GM23338 (cell line): ENCODE measurements around the gene CAND1. TPM values are rescaled to one million over a fixed set of nuclear protein-coding genes. Genes with fewer than 3 reads are reported as not detected.

Experiments
- ATAC-seq: fragments of 200-7000 bp; cut with Tn5 transposase; 3 replicates; pipeline ENCODE4 v1.9.1; 2020
- DNase-seq: peaks from one replicate; pipeline ENCODE4 v3.0.0-alpha.2; 2015; ENCODE audit warnings: low spot score
- H2AFZ ChIP-seq: fragments of 200-600 bp; sonication (generic); 2 replicates; pipeline ENCODE4 v1.8.0; 2016; ENCODE audit warnings: antibody characterized with exemption, mild to moderate bottlenecking, moderate library complexity
- H3F3A ChIP-seq: fragments of 200-600 bp; sonication (generic); replicated peaks from 2 replicates; pipeline ENCODE4 v1.8.0; 2017; ENCODE audit warnings: antibody characterized with exemption, mixed run types, low read depth
- H3K27ac ChIP-seq: fragments of 200-600 bp; sonication (generic); 2 replicates; pipeline ENCODE4 v1.6.1; 2016; ENCODE audit warnings: low read depth
- H3K27me3 ChIP-seq: fragments of 200-600 bp; sonication (generic); 2 replicates; pipeline ENCODE4 v1.8.0; 2016; ENCODE audit warnings: mild to moderate bottlenecking, mixed run types, moderate library complexity; ENCODE audit not compliant: insufficient read depth
- H3K36me3 ChIP-seq: fragments of 200-600 bp; sonication (generic); 2 replicates; pipeline ENCODE4 v1.8.0; 2016; ENCODE audit warnings: mild to moderate bottlenecking; ENCODE audit not compliant: insufficient read depth
- H3K4me1 ChIP-seq: fragments of 200-600 bp; sonication (generic); 2 replicates; pipeline ENCODE4 v1.8.0; 2016; ENCODE audit warnings: mild to moderate bottlenecking, moderate library complexity; ENCODE audit not compliant: insufficient read depth
- H3K4me2 ChIP-seq: fragments of 200-600 bp; sonication (generic); 2 replicates; pipeline ENCODE4 v1.7.1; 2017; ENCODE audit warnings: mixed run types
- H3K4me3 ChIP-seq: fragments of 200-600 bp; sonication (generic); 2 replicates; pipeline ENCODE4 v1.6.1; 2016; ENCODE audit warnings: mixed run types
- H3K79me2 ChIP-seq: fragments of 200-600 bp; sonication (generic); replicated peaks from 2 replicates; pipeline ENCODE4 v1.8.0; 2017; ENCODE audit warnings: mild to moderate bottlenecking; ENCODE audit not compliant: insufficient read depth
- H3K9me2 ChIP-seq: fragments of 200-600 bp; sonication (generic); 2 replicates; pipeline ENCODE4 v1.8.0; 2017; ENCODE audit not compliant: insufficient read depth
- H4K20me1 ChIP-seq: fragments of 200-600 bp; sonication (generic); replicated peaks from 2 replicates; pipeline ENCODE4 v1.8.0; 2017; ENCODE audit warnings: mild to moderate bottlenecking; ENCODE audit not compliant: insufficient read depth
- H3K27ac Mint-ChIP-seq: 2 replicates; pipeline ENCODE4 v1.8.0; 2020; ENCODE audit warnings: inconsistent platforms, mild to moderate bottlenecking, moderate library complexity, mixed read lengths
- H3K27me3 Mint-ChIP-seq: 3 replicates; pipeline ENCODE4 v1.8.0; 2022; ENCODE audit warnings: low read depth, mild to moderate bottlenecking, moderate library complexity, mixed read lengths, inconsistent platforms; ENCODE audit not compliant: insufficient read depth, poor library complexity
- H3K36me3 Mint-ChIP-seq: 3 replicates; pipeline ENCODE4 v1.8.0; 2021; ENCODE audit warnings: low read depth, mild to moderate bottlenecking, inconsistent platforms, moderate library complexity, mixed read lengths
- H3K4me1 Mint-ChIP-seq: 3 replicates; pipeline ENCODE4 v1.8.0; 2020; ENCODE audit warnings: mild to moderate bottlenecking, inconsistent platforms, mixed read lengths
- H3K4me3 Mint-ChIP-seq: 3 replicates; pipeline ENCODE4 v1.8.0; 2021; ENCODE audit warnings: moderate library complexity, mild to moderate bottlenecking, inconsistent platforms, mixed read lengths
- H3K9me3 Mint-ChIP-seq: 3 replicates; pipeline ENCODE4 v1.8.0; 2020; ENCODE audit warnings: moderate library complexity, mild to moderate bottlenecking, inconsistent platforms, mixed read lengths
- CREB1 ChIP-seq: fragments of 250-450 bp; sonication (Bioruptor Pico); IDR thresholded peaks from 2 replicates; pipeline ENCODE4 v1.5.0; 2020; ENCODE audit warnings: low read depth, mild to moderate bottlenecking, moderate library complexity
- CTCF ChIP-seq, 2 experiments: fragments of 200-600 bp in 1 of 2; sonication (generic) in 1 of 2; conservative IDR thresholded peaks; 2 replicates each; pipeline versions ENCODE4 v1.5.1 to v1.6.1; 2016 to 2017; ENCODE audit warnings: antibody characterized with exemption in 2 of 2, low read depth in 2 of 2, mild to moderate bottlenecking in 2 of 2, moderate library complexity in 1 of 2
- ETS1 ChIP-seq: IDR thresholded peaks from 2 replicates; pipeline ENCODE4 v1.6.1; 2016; ENCODE audit warnings: antibody characterized with exemption
- EZH2 ChIP-seq: fragments of 200-600 bp; sonication (generic); IDR thresholded peaks from one replicate; pipeline ENCODE4 v1.8.0; 2017; ENCODE audit warnings: antibody characterized with exemption, mild to moderate bottlenecking, low read depth; ENCODE audit not compliant: unreplicated experiment
- NANOG ChIP-seq: IDR thresholded peaks from 2 replicates; pipeline ENCODE4 v1.6.1; 2016; ENCODE audit warnings: antibody characterized with exemption, borderline replicate concordance
- polyA plus RNA-seq: library from polyadenylated mRNA; unstranded; fragments of >200 nt; fragmentation: Nextera tagmentation; extraction: Ambion mirVana; gene quantifications from 2 replicates; pipeline ENCODE4 v1.2.1, GENCODE V29; 2016
- total RNA-seq: library from RNA; depleted of rRNA; stranded (reverse); fragments of >200 nt; shearing (Covaris generic); gene quantifications from 2 replicates; pipeline ENCODE4 v1.2.3, GENCODE V29; 2014

CAND1 gene
- total and polyA plus RNA-seq, 2 experiments from 2014 or later, result 71.4 to 151 TPM

DNA sequence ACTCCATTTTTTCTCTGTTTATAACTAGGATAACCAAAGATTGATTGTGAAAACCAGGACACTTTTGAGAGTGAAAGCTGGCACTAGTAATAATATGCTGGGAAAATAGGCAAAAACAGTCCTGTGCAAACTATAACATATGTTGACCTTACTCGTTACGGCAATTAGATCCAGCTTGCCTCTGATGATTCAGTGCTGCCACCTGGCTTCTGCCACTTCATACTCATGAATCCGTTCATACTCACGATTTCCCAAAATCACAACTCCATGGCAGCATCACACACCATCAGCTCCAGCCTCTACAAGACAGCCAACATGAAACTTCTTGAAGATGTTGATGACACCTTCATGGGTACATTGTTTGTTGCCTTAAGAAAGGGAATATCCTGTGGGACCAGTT lies 49.1 kb upstream of the CAND1 start:
- Mint-ChIP-seq H3K27me3 (no peaks in the 10 kb centered on the region), H3K27ac (no peak overlapping the region), H3K4me1 (peaks cover 7% of the 10 kb centered on the region), H3K36me3 (no peaks in the 10 kb centered on the region), H3K4me3 (no peak overlapping the region), H3K9me3 (no peaks in the 10 kb centered on the region)
- TF ChIP-seq CTCF (conservative IDR thresholded peaks at IDR 0.05; ENCODE audit: low read depth in 2 of 2), result peak; percentile 60 to 90
- no peak for TF ChIP-seq EZH2
- no peak overlapping the region for H3K4me3 ChIP-seq
- peak; percentile 48 for DNase-seq
- no peaks in the 10 kb centered on the region for H3K79me2 ChIP-seq
- no peaks in the 10 kb centered on the region for H3K9me2 ChIP-seq
- no peaks in the 10 kb centered on the region for H3K4me1 ChIP-seq
- no peak overlapping the region for H3K4me2 ChIP-seq
- no peaks in the 10 kb centered on the region for H4K20me1 ChIP-seq
- no peaks in the 10 kb centered on the region for H3K36me3 ChIP-seq
- H3K27me3 ChIP-seq, result no peaks in the 10 kb centered on the region
- peak; percentile 54 for ATAC-seq
- H2AFZ ChIP-seq, result no peak overlapping the region
- H3K27ac ChIP-seq, result no peak overlapping the region
- H3F3A ChIP-seq, result no peaks in the 10 kb centered on the region

GRCh38 chr12:67222302-67222701 lies 46.9 kb upstream of the CAND1 start:
- Mint-ChIP-seq H3K4me1 (peaks cover 7% of the 10 kb centered on the region), H3K9me3 (no peaks in the 10 kb centered on the region), H3K4me3 (no peak overlapping the region), H3K27me3 (no peaks in the 10 kb centered on the region), H3K27ac (no peak overlapping the region), H3K36me3 (no peaks in the 10 kb centered on the region)
- ATAC-seq, result peak; percentile 84
- no peak overlapping the region for H3K27ac ChIP-seq
- no peak overlapping the region for H2AFZ ChIP-seq
- no peaks in the 10 kb centered on the region for H3K4me1 ChIP-seq
- H3K4me2 ChIP-seq, result no peak overlapping the region
- no peaks in the 10 kb centered on the region for H3F3A ChIP-seq
- H3K36me3 ChIP-seq, result no peaks in the 10 kb centered on the region
- TF ChIP-seq NANOG, result no peak
- TF ChIP-seq CTCF (conservative IDR thresholded peaks at IDR 0.05; ENCODE audit: low read depth in 2 of 2), result peak; percentile 63 to 72
- no peak for TF ChIP-seq CREB1 (CRISPR knock-in tag)
- no peaks in the 10 kb centered on the region for H3K79me2 ChIP-seq
- no peaks in the 10 kb centered on the region for H3K9me2 ChIP-seq
- no peak overlapping the region for H3K4me3 ChIP-seq
- peak; percentile 75 for DNase-seq
- no peaks in the 10 kb centered on the region for H3K27me3 ChIP-seq
- H4K20me1 ChIP-seq, result no peaks in the 10 kb centered on the region

GRCh38 chr12:67223225-67223624 lies 45.9 kb upstream of the CAND1 start:
- no peaks in the 10 kb centered on the region for H3K9me3 Mint-ChIP-seq
- Histone ChIP-seq H4K20me1 (no peaks in the 10 kb centered on the region), H3K4me3 (no peak overlapping the region), H3K79me2 (no peaks in the 10 kb centered on the region), H2AFZ (no peak overlapping the region), H3K9me2 (no peaks in the 10 kb centered on the region), H3F3A (no peaks in the 10 kb centered on the region), H3K36me3 (no peaks in the 10 kb centered on the region), H3K27ac (no peak overlapping the region), H3K4me2 (no peak overlapping the region), H3K4me1 (no peaks in the 10 kb centered on the region), H3K27me3 (no peaks in the 10 kb centered on the region)
- no peak overlapping the region for H3K4me3 Mint-ChIP-seq
- H3K36me3 Mint-ChIP-seq, result no peaks in the 10 kb centered on the region
- H3K27ac Mint-ChIP-seq, result no peak overlapping the region
- H3K4me1 Mint-ChIP-seq, result peaks cover 7% of the 10 kb centered on the region
- ATAC-seq (peak; percentile 22; the same call in 1 of the 3 replicates), DNase-seq (no peak)
- no peaks in the 10 kb centered on the region for H3K27me3 Mint-ChIP-seq
- no peak for TF ChIP-seq ETS1
- no peak for TF ChIP-seq EZH2
